GM13976 (cell line): ENCODE measurements around the gene MAGEA9.
"Not testable (repeated sequence)": the region's sequence is repeated elsewhere in the genome, so short reads cannot be mapped to it uniquely, and the experiment has no call there.

Experiments used
- DNase-seq: peaks from one replicate; pipeline ENCODE4 v3.0.0; 2012; ENCODE audit warnings: low spot score
- CTCF ChIP-seq: IDR thresholded peaks from 2 replicates; pipeline ENCODE4 v1.5.1; 2012; ENCODE audit warnings: borderline replicate concordance, mild to moderate bottlenecking; ENCODE audit not compliant: insufficient read depth; ENCODE audit errors: extremely low read depth, missing control alignments, control extremely low read depth
- in situ Hi-C: fragments of 300-500 bp; cut with MboI; formaldehyde crosslinking; loops from one replicate; pipeline ENCODE4 v1.12.0; 2022; ENCODE audit warnings: low sequenced_read_pairs, mixed read lengths, inconsistent platforms; ENCODE audit not compliant: unreplicated experiment

The MAGEA9 gene

GRCh38 chrX:149781727-149782126 is at the start of gene MAGEA9:
MAGEA9 (plus strand) TSS chrX:149781930; CDS start chrX:149786211, 4,281 bp downstream.
- DNase-seq, in situ Hi-C loops: not testable (repeated sequence)

- DNase-seq, in situ Hi-C loops: not testable (repeated sequence)
Measured at GRCh38 chrX:149742269-149742668, 39.5 kb upstream of the MAGEA9 start.

GRCh38 chrX:149746390-149747007 is 35.2 kb upstream of the MAGEA9 start:
- in situ Hi-C loops, DNase-seq: not testable (repeated sequence)

- no peak for TF ChIP-seq CTCF
- in situ Hi-C loops, result no loop called here
Measured at GRCh38 chrX:149757206-149758067, 24.3 kb upstream of the MAGEA9 start.

GRCh38 chrX:149758068-149758714 is 23.5 kb upstream of the MAGEA9 start:
- no peak for TF ChIP-seq CTCF
- in situ Hi-C loops, result no loop called here
- no peak for DNase-seq

More at GRCh38 chrX:149757206-149758067, 24.3 kb upstream of the MAGEA9 start:
- no peak for DNase-seq

GRCh38 chrX:149758715-149759078 is 23.0 kb upstream of the MAGEA9 start:
- DNase-seq, in situ Hi-C loops: not testable (repeated sequence)

GRCh38 chrX:149759824-149760223 is 21.9 kb upstream of the MAGEA9 start:
- in situ Hi-C loops, result no loop called here
- TF ChIP-seq CTCF, result no peak
- no peak for DNase-seq

- TF ChIP-seq CTCF, result no peak
- no peak for DNase-seq
- in situ Hi-C loops, result no loop called here
Measured at GRCh38 chrX:149760965-149761364, 20.8 kb upstream of the MAGEA9 start.

GRCh38 chrX:149761858-149762674 is 19.7 kb upstream of the MAGEA9 start:
- in situ Hi-C loops, DNase-seq: not testable (repeated sequence)
